H9 (cell line): ENCODE results near the gene PFDN4. TPM values are rescaled to one million over a fixed set of nuclear protein-coding genes. Genes with fewer than 3 reads are reported as not detected.

Experiments used
- DNase-seq: peaks from one replicate; pipeline ENCODE4 v3.0.0-alpha.2; 2017
- H2AFZ ChIP-seq: one replicate; pipeline ENCODE4 v1.6.1; 2013; ENCODE audit warnings: mild to moderate bottlenecking, low read length, control low read depth, moderate library complexity
- H2AK5ac ChIP-seq: 2 replicates; pipeline ENCODE4 v1.6.1; 2013; ENCODE audit warnings: low read length, control low read depth, mixed read lengths; ENCODE audit not compliant: insufficient read length
- H2BK120ac ChIP-seq: one replicate; pipeline ENCODE4 v1.6.1; 2013; ENCODE audit warnings: low read depth, mild to moderate bottlenecking, low read length, control low read depth, inconsistent platforms; ENCODE audit not compliant: poor library complexity, severe bottlenecking
- H2BK12ac ChIP-seq: 2 replicates; pipeline ENCODE4 v1.6.1; 2013; ENCODE audit warnings: low read length, control low read depth, mixed read lengths, low read depth; ENCODE audit not compliant: insufficient read length
- H2BK15ac ChIP-seq: 2 replicates; pipeline ENCODE4 v1.6.1; 2013; ENCODE audit warnings: low read depth, low read length, control low read depth
- H2BK20ac ChIP-seq: one replicate; pipeline ENCODE4 v1.6.1; 2013; ENCODE audit warnings: low read depth, mild to moderate bottlenecking, low read length, control low read depth, inconsistent platforms; ENCODE audit not compliant: poor library complexity, severe bottlenecking
- H2BK5ac ChIP-seq: 2 replicates; pipeline ENCODE4 v1.6.1; 2013; ENCODE audit warnings: low read length, control low read depth, mixed read lengths; ENCODE audit not compliant: insufficient read length
- H3K14ac ChIP-seq: 2 replicates; pipeline ENCODE4 v1.6.1; 2013; ENCODE audit warnings: low read length, control low read depth; ENCODE audit not compliant: insufficient read depth
- H3K18ac ChIP-seq: 2 replicates; pipeline ENCODE4 v1.6.1; 2013; ENCODE audit warnings: low read depth, mild to moderate bottlenecking, mixed read lengths, low read length, control low read depth; ENCODE audit not compliant: insufficient read length
- H3K23ac ChIP-seq: 2 replicates; pipeline ENCODE4 v1.6.1; 2013; ENCODE audit warnings: low read length, control low read depth, mixed read lengths, low read depth; ENCODE audit not compliant: insufficient read length
- H3K23me2 ChIP-seq: 2 replicates; pipeline ENCODE4 v1.6.1; 2013; ENCODE audit warnings: low read depth, mild to moderate bottlenecking, mixed read lengths, low read length, control low read depth; ENCODE audit not compliant: insufficient read length, poor library complexity, severe bottlenecking
- H3K27ac ChIP-seq: 2 replicates; pipeline ENCODE4 v1.5.1; 2013; ENCODE audit warnings: low read length, control low read depth, mixed read lengths, low read depth; ENCODE audit not compliant: insufficient read length
- H3K27me3 ChIP-seq: 2 replicates; pipeline ENCODE4 v1.6.1; 2013; ENCODE audit warnings: low read length, control low read depth, inconsistent platforms; ENCODE audit not compliant: insufficient read depth
- H3K4ac ChIP-seq: 2 replicates; pipeline ENCODE4 v1.6.1; 2013; ENCODE audit warnings: low read depth, mild to moderate bottlenecking, control low read depth, inconsistent platforms, low read length, moderate library complexity
- H3K4me1 ChIP-seq: 2 replicates; pipeline ENCODE4 v1.6.1; 2013; ENCODE audit warnings: low read length, control low read depth, inconsistent platforms; ENCODE audit not compliant: insufficient read depth
- H3K4me2 ChIP-seq: 2 replicates; pipeline ENCODE4 v1.6.1; 2013; ENCODE audit warnings: low read length, control low read depth, mixed read lengths; ENCODE audit not compliant: insufficient read length, insufficient read depth
- H3K56ac ChIP-seq: 2 replicates; pipeline ENCODE4 v1.6.1; 2013; ENCODE audit warnings: low read depth, mild to moderate bottlenecking, mixed read lengths, low read length, control low read depth; ENCODE audit not compliant: insufficient read length
- H3K79me1 ChIP-seq: 2 replicates; pipeline ENCODE4 v1.6.1; 2013; ENCODE audit warnings: low read depth, mild to moderate bottlenecking, moderate library complexity, low read length, control low read depth, inconsistent platforms; ENCODE audit not compliant: insufficient read depth, poor library complexity, severe bottlenecking
- H3K79me2 ChIP-seq: 2 replicates; pipeline ENCODE4 v1.6.1; 2013; ENCODE audit warnings: low read length, control low read depth, inconsistent platforms; ENCODE audit not compliant: insufficient read depth
- H3K9ac ChIP-seq: 2 replicates; pipeline ENCODE4 v1.6.1; 2013; ENCODE audit warnings: low read length, control low read depth, mixed read lengths; ENCODE audit not compliant: insufficient read length; ENCODE audit errors: extremely low read depth
- H3K9me3 ChIP-seq: one replicate; pipeline ENCODE4 v1.6.1; 2013; ENCODE audit warnings: low read depth, low read length, inconsistent platforms; ENCODE audit not compliant: control insufficient read depth
- H3T11ph ChIP-seq: one replicate; pipeline ENCODE4 v1.6.1; 2013; ENCODE audit warnings: mild to moderate bottlenecking, low read length, control low read depth, inconsistent platforms
- H4K20me1 ChIP-seq: one replicate; pipeline ENCODE4 v1.6.1; 2013; ENCODE audit not compliant: control insufficient read depth, insufficient read length, insufficient read depth
- H4K5ac ChIP-seq: 2 replicates; pipeline ENCODE4 v1.6.1; 2013; ENCODE audit warnings: low read depth, mild to moderate bottlenecking, mixed read lengths, low read length, control low read depth; ENCODE audit not compliant: insufficient read length
- H4K8ac ChIP-seq: replicated peaks from 2 replicates; pipeline ENCODE4 v1.6.1; 2013; ENCODE audit warnings: low read length, control low read depth, mixed read lengths, low read depth; ENCODE audit not compliant: insufficient read length
- H4K91ac ChIP-seq: 2 replicates; pipeline ENCODE4 v1.6.1; 2013; ENCODE audit warnings: low read depth, mild to moderate bottlenecking, moderate library complexity, mixed read lengths, low read length, control low read depth; ENCODE audit not compliant: insufficient read length
- H3K27ac Mint-ChIP-seq, 3 experiments: 2 replicates in 2 of 3; 3 replicates in 1 of 3; pipeline ENCODE4 v1.8.0; 2020 to 2021; ENCODE audit warnings: mixed read lengths in 3 of 3, mild to moderate bottlenecking in 1 of 3, moderate library complexity in 1 of 3
- H3K27me3 Mint-ChIP-seq: 2 replicates; pipeline ENCODE4 v1.8.0; 2021; ENCODE audit warnings: low read depth, mild to moderate bottlenecking, moderate library complexity, mixed read lengths
- H3K36me3 Mint-ChIP-seq, 3 experiments: 2 replicates in 2 of 3; 3 replicates in 1 of 3; pipeline ENCODE4 v1.8.0; 2020 to 2021; ENCODE audit warnings: low read depth in 3 of 3, mixed read lengths in 3 of 3; ENCODE audit not compliant: insufficient read depth in 1 of 3
- H3K4me1 Mint-ChIP-seq, 2 experiments: 2 replicates each; pipeline ENCODE4 v1.8.0; 2020; ENCODE audit warnings: mixed read lengths in 2 of 2
- H3K4me3 Mint-ChIP-seq, 2 experiments: 2 replicates in 1 of 2; 3 replicates in 1 of 2; pipeline ENCODE4 v1.8.0; 2020 to 2021; ENCODE audit warnings: mild to moderate bottlenecking in 2 of 2, mixed read lengths in 2 of 2, moderate library complexity in 1 of 2
- H3K9me3 Mint-ChIP-seq, 2 experiments: 2 replicates in 1 of 2; 3 replicates in 1 of 2; pipeline ENCODE4 v1.8.0; 2020; ENCODE audit warnings: mild to moderate bottlenecking in 2 of 2, mixed read lengths in 2 of 2, moderate library complexity in 1 of 2
- CTCF ChIP-seq: fragments of 200-600 bp; sonication (generic); conservative IDR thresholded peaks from 3 replicates; pipeline ENCODE4 v1.8.0; 2021; ENCODE audit warnings: antibody characterized with exemption, mild to moderate bottlenecking
- WGBS: extraction: QIAGEN DNeasy Blood & Tissue Kit; methylation state at CpG from one replicate; pipeline ENCODE4 v1.1.7; 2013; ENCODE audit warnings: missing lambda C conversion rate, low lambda C conversion rate, mixed read lengths; ENCODE audit not compliant: insufficient read length; ENCODE audit errors: extremely low coverage; 5-methylcytosine and 5-hydroxymethylcytosine counted together
- total RNA-seq: library from RNA; stranded (reverse); gene quantifications from 2 replicates; pipeline ENCODE4 v1.2.1, GENCODE V29; 2021

The PFDN4 gene
- total RNA-seq, 1 experiment from 2014 or later = 73.6 TPM

- no peak overlapping the region for H2BK5ac ChIP-seq
- Mint-ChIP-seq H3K36me3 (no peaks in the 10 kb centered on the region), H3K4me3 (no peak overlapping the region), H3K4me1 (peaks cover 5% of the 10 kb centered on the region in 2 experiments), H3K27me3 (no peaks in the 10 kb centered on the region), H3K27ac (no peak overlapping the region), H3K9me3 (no peaks in the 10 kb centered on the region)
- H3K23me2 ChIP-seq = no peaks in the 10 kb centered on the region
- H2AFZ ChIP-seq = no peak overlapping the region
- H4K20me1 ChIP-seq = no peaks in the 10 kb centered on the region
- H3K79me2 ChIP-seq = no peaks in the 10 kb centered on the region
- no peak overlapping the region for H3T11ph ChIP-seq
- H2BK12ac ChIP-seq = no peak overlapping the region
- no peak overlapping the region for H3K4me2 ChIP-seq
- DNase-seq = no peak
- H3K23ac ChIP-seq = no peak overlapping the region
- no peak overlapping the region for H3K56ac ChIP-seq
- no peak for TF ChIP-seq CTCF
- H3K4me1 ChIP-seq = no peaks in the 10 kb centered on the region
- H3K79me1 ChIP-seq = no peaks in the 10 kb centered on the region
- no peaks in the 10 kb centered on the region for H3K9me3 ChIP-seq
- H3K27me3 ChIP-seq = no peaks in the 10 kb centered on the region
- H2BK120ac ChIP-seq = no peak overlapping the region
- no peak overlapping the region for H3K4ac ChIP-seq
- H3K27ac ChIP-seq = no peak overlapping the region
- H2BK20ac ChIP-seq = no peak overlapping the region
- no peak overlapping the region for H3K9ac ChIP-seq
- no CpG with 5 or more reads among the region's 3 CpGs for WGBS
- no peak overlapping the region for H4K91ac ChIP-seq
- no peak overlapping the region for H4K8ac ChIP-seq
- H2AK5ac ChIP-seq = no peak overlapping the region
- no peak overlapping the region for H3K18ac ChIP-seq
- H3K14ac ChIP-seq = no peak overlapping the region
- H2BK15ac ChIP-seq = no peak overlapping the region
- H4K5ac ChIP-seq = no peak overlapping the region
These were observed 21.0 kb downstream of the PFDN4 start for GRCh38 chr20:54228841-54229240.
